Stimulated activated CD4-positive, alpha-beta T cell treated with anti-CD3 and anti-CD28 coated beads, Interleukin-1b, Interleukin-23, amount 100 ng/mL, for 48 hours (primary cell): ENCODE measurements around the gene SNTB2.

ENCODE experiments used
- DNase-seq: peaks from one replicate; pipeline ENCODE4 v3.0.0-alpha.2; 2020

The SNTB2 gene

GRCh38 chr16:69182730-69183416 lies 4.1 kb upstream of the SNTB2 start:
- no peak for DNase-seq

GRCh38 chr16:69187446-69188235 lies 677 bp downstream of the SNTB2 start:
- DNase-seq, result peak; percentile 36

- DNase-seq, result no peak
These were observed 1.2 kb downstream of the SNTB2 start for GRCh38 chr16:69188236-69188549.

- no peak for DNase-seq
These were observed 1.8 kb downstream of the SNTB2 start for GRCh38 chr16:69188716-69189115.

- DNase-seq, result no peak
These were observed 3.2 kb downstream of the SNTB2 start for GRCh38 chr16:69190046-69190588.

- no peak for DNase-seq
These were observed 3.6 kb downstream of the SNTB2 start for GRCh38 chr16:69190598-69190997.

- no peak for DNase-seq
These were observed 4.2 kb downstream of the SNTB2 start for GRCh38 chr16:69191136-69191535.

- no peak for DNase-seq
These were observed 6.9 kb downstream of the SNTB2 start for GRCh38 chr16:69193855-69194254.

GRCh38 chr16:69194488-69194887 lies 7.5 kb downstream of the SNTB2 start:
- DNase-seq, result no peak

- no peak for DNase-seq
These were observed 8.5 kb downstream of the SNTB2 start for GRCh38 chr16:69195369-69196029.

GRCh38 chr16:69197573-69197972 lies 10.6 kb downstream of the SNTB2 start:
- DNase-seq, result no peak

GRCh38 chr16:69199382-69199781 lies 12.4 kb downstream of the SNTB2 start:
- DNase-seq, result no peak

GRCh38 chr16:69201291-69201690 lies 14.3 kb downstream of the SNTB2 start:
- DNase-seq, result no peak

GRCh38 chr16:69201787-69202186 lies 14.8 kb downstream of the SNTB2 start:
- DNase-seq, result no peak

- DNase-seq, result no peak
These were observed 17.2 kb downstream of the SNTB2 start for GRCh38 chr16:69204172-69204571.

- no peak for DNase-seq
These were observed 22.8 kb downstream of the SNTB2 start for GRCh38 chr16:69209735-69210134.

GRCh38 chr16:69217433-69217832 lies 30.5 kb downstream of the SNTB2 start:
- no peak for DNase-seq

- DNase-seq, result no peak
These were observed 32.3 kb downstream of the SNTB2 start for GRCh38 chr16:69219279-69219678.

- DNase-seq, result no peak
These were observed 36.9 kb downstream of the SNTB2 start for GRCh38 chr16:69223882-69224281.

- DNase-seq, result no peak
These were observed 38.2 kb downstream of the SNTB2 start for GRCh38 chr16:69225121-69225520.

GRCh38 chr16:69233124-69233523 lies 46.2 kb downstream of the SNTB2 start:
- no peak for DNase-seq

GRCh38 chr16:69234460-69234859 lies 47.5 kb downstream of the SNTB2 start:
- no peak for DNase-seq

- no peak for DNase-seq
These were observed 49.4 kb downstream of the SNTB2 start for GRCh38 chr16:69236319-69236718.

GRCh38 chr16:69237296-69237695 lies 50.3 kb downstream of the SNTB2 start:
- no peak for DNase-seq
